H1 (cell line): Measurements from ENCODE around the gene LGR4. TPM values are rescaled to one million over a fixed set of nuclear protein-coding genes. Genes with fewer than 3 reads are reported as not detected.

Source experiments
- POU5F1 ChIP-seq: IDR thresholded peaks from 2 replicates; pipeline ENCODE4 v1.6.1; 2011; ENCODE audit warnings: low read depth, mild to moderate bottlenecking, low read length, moderate library complexity
- polyA plus RNA-seq, 7 experiments: library from polyadenylated mRNA; depleted of rRNA in 3 of 7; stranded (reverse) in 5 of 7; unstranded in 2 of 7; fragments of >200 nt in 5 of 7; fragments of 200-250 nt in 2 of 7; gene quantifications; 1 replicate in 5 of 7; 2 replicates in 1 of 7; 4 replicates in 1 of 7; pipeline versions ENCODE4 v1.2.1 to v1.2.3, GENCODE V29; 2011 to 2013; ENCODE audit warnings: missing spikeins in 2 of 7, mixed read lengths in 2 of 7
- total RNA-seq: library from RNA; stranded (reverse); fragmentation: NEBNext Ultra II Directional; extraction: Animal tissue kit (Norgen Biotek cat#: 25700); gene quantifications from 2 replicates; pipeline ENCODE4 v1.2.1, GENCODE V29; 2021

LGR4 gene
- total and polyA plus RNA-seq, 2 of the 8 experiments (the other 6 are each of a cell fraction or from before 2014, with no cell fraction given) = 26.6 to 61.7 TPM

DNA sequence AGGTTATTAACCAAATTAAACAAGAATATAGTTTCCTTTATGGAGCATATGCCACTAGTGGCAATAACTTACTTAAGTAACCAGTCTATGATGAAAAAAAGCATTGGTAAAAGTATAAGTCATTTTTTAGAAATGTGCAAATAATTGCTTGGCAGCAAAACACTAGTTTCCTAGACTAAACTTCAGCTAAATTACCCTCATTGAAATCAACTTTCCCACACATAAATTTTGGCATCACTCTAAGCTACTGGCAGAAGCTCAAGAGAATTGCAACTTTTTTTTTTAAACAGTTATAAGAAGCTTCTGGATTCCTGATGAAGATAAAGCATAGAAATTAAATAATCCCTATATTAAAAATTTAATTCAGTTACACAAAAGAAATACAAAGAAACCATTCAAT is 122.1 kb downstream of the LGR4 start (continued):
- TF ChIP-seq POU5F1 = no peak
